PFSK-1 (cell line): ENCODE data around the gene ZCCHC8.

Experiments used
- POLR2AphosphoS5 ChIP-seq: IDR thresholded peaks from 2 replicates; pipeline ENCODE4 v1.6.1; 2012; ENCODE audit warnings: low read depth, mild to moderate bottlenecking, control low read depth, low read length, moderate library complexity
- TAF1 ChIP-seq: IDR thresholded peaks from 2 replicates; pipeline ENCODE4 v1.6.1; 2012; ENCODE audit warnings: low read length, control low read depth, borderline replicate concordance; ENCODE audit not compliant: insufficient read depth

DNA sequence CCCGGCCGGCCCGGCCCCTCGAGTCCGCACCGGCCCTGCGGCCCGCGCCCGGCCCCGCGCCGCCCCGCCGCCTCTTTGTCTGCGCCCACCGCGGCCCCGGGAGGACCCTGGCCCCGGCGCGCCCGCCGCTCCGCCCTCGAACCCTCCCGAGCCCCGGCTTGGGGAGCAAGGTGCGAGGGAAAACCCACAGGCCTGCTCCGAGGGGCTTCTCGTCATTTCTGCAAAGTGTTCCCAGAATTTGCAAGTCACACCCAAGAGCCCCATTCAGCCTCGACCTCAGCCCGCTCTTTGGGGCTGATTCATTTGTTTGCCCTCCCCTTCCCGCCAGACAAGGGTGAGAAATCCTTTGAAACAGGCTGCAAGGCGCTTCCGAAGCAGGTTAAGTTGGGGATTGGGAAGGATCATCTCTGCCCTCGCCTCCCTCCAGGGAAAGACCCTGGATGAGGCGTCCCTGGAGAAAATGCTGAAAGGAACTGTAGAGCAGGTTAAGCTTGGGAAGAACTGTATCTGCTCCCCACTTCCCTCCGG is 77.9 kb downstream of the ZCCHC8 start:
- TF ChIP-seq TAF1 (no peak), POLR2AphosphoS5 (no peak)
